ENCODE data around the gene AGBL2.

The AGBL2 gene

DNA sequence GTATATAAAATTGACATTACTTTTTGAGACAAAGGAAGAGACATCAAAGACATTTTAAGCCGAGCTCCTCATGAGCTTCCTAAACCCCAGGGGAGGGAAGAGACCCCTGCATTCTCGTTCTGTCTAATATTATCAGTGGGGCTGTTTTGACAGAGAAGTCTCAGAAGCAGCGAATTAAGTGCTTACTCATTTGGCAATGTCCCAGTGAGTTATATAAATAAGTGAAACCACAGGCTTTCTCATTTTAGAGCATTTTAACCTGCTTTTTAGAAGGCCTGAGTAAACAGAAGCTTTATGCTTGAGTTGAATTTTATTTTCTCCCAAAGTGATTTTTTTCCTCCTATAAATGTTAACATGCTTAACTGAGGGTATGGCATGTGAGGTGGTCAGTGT, 97.8 kb downstream of the AGBL2 start:
- no peak overlapping the region for H3K4me2 ChIP-seq (ENCODE audit: low read length)
- H3K4me3 ChIP-seq (ENCODE audit: low read depth, low read length, poor library complexity, severe bottlenecking): no peak overlapping the region
- no peaks in the 10 kb centered on the region for H3K4me1 ChIP-seq (ENCODE audit: insufficient read depth, low read length, severe bottlenecking)
- TF ChIP-seq EZH2 (IDR thresholded peaks at IDR 0.05; ENCODE audit: borderline replicate concordance, low read length): no peak
- TF ChIP-seq, protein P1, sequence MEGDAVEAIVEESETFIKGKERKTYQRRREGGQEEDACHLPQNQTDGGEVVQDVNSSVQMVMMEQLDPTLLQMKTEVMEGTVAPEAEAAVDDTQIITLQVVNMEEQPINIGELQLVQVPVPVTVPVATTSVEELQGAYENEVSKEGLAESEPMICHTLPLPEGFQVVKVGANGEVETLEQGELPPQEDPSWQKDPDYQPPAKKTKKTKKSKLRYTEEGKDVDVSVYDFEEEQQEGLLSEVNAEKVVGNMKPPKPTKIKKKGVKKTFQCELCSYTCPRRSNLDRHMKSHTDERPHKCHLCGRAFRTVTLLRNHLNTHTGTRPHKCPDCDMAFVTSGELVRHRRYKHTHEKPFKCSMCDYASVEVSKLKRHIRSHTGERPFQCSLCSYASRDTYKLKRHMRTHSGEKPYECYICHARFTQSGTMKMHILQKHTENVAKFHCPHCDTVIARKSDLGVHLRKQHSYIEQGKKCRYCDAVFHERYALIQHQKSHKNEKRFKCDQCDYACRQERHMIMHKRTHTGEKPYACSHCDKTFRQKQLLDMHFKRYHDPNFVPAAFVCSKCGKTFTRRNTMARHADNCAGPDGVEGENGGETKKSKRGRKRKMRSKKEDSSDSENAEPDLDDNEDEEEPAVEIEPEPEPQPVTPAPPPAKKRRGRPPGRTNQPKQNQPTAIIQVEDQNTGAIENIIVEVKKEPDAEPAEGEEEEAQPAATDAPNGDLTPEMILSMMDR (IDR thresholded peaks at IDR 0.05; ENCODE audit: low read length): no peak
- no peak overlapping the region for H3K27ac ChIP-seq (ENCODE audit: low read depth, low read length, poor library complexity, severe bottlenecking)
- no peaks in the 10 kb centered on the region for H3K79me2 ChIP-seq (ENCODE audit: insufficient read depth, low read length)
- H3K27me3 ChIP-seq (ENCODE audit: insufficient read depth, low read length): no peaks in the 10 kb centered on the region
- H3K9ac ChIP-seq (ENCODE audit: low read length): no peak overlapping the region
- no peaks in the 10 kb centered on the region for H3K9me2 ChIP-seq (ENCODE audit: low read depth, low read length)
- no peaks in the 10 kb centered on the region for H3K9me3 ChIP-seq (ENCODE audit: low read length)
- H4K20me1 ChIP-seq (ENCODE audit: insufficient read depth, low read length): no peaks in the 10 kb centered on the region
- H2AFZ ChIP-seq (ENCODE audit: low read length): no peak overlapping the region
- peaks cover 42% of the 10 kb centered on the region for H3K36me3 ChIP-seq (ENCODE audit: insufficient read depth, low read length)
- no peaks in the 10 kb centered on the region for H3F3A ChIP-seq (ENCODE audit: insufficient read depth, low read length)

DNA sequence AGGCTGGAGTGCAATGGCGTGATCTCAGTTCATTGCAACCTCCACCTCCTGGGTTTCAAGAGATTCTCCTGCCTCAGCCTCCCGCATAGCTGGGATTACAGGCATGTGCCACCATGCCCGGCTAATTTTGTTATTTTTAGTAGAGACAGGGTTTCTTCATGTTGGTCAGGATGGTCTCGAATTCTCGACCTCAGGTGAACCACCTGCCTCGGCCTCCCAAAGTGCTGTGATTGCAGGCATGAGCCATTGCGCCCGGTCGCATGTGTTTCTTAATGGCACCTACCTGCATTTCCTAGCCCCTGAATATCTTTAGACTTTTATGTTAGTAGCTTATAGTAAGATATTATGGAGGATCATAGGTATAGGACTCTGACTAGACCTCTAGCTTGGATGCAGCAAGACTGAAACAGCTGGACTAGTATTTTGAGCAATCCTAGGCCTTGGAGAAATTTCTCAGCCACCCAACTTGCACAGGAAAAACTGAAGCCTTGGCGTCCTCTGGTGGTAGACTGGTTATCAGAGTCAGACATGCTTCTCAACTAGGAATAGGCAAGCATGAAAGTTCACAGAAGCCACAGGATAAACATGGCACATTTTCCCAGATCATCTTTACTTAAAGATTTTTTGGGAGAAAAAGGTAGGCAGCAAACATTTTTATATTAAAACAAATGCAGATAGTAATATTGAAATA, 98.3 kb downstream of the AGBL2 start:
- no peak for TF ChIP-seq EZH2 (IDR thresholded peaks at IDR 0.05; ENCODE audit: borderline replicate concordance, low read length)
- TF ChIP-seq, protein P1 (IDR thresholded peaks at IDR 0.05; ENCODE audit: low read length): peak; percentile 76
- no peaks in the 10 kb centered on the region for H3K79me2 ChIP-seq (ENCODE audit: insufficient read depth, low read length)
- no peaks in the 10 kb centered on the region for H3K9me2 ChIP-seq (ENCODE audit: low read depth, low read length)
- no peak overlapping the region for H3K27ac ChIP-seq (ENCODE audit: low read depth, low read length, poor library complexity, severe bottlenecking)
- H3K9ac ChIP-seq (ENCODE audit: low read length): no peak overlapping the region
- H3K4me2 ChIP-seq (ENCODE audit: low read length): no peak overlapping the region
- H3K9me3 ChIP-seq (ENCODE audit: low read length): no peaks in the 10 kb centered on the region
- H3K27me3 ChIP-seq (ENCODE audit: insufficient read depth, low read length): no peaks in the 10 kb centered on the region
- peaks cover 37% of the 10 kb centered on the region for H3K36me3 ChIP-seq (ENCODE audit: insufficient read depth, low read length)
- no peak overlapping the region for H3K4me3 ChIP-seq (ENCODE audit: low read depth, low read length, poor library complexity, severe bottlenecking)
- no peaks in the 10 kb centered on the region for H4K20me1 ChIP-seq (ENCODE audit: insufficient read depth, low read length)
- no peaks in the 10 kb centered on the region for H3F3A ChIP-seq (ENCODE audit: insufficient read depth, low read length)
- H2AFZ ChIP-seq (ENCODE audit: low read length): no peak overlapping the region
- H3K4me1 ChIP-seq (ENCODE audit: insufficient read depth, low read length, severe bottlenecking): peaks cover 3% of the 10 kb centered on the region

DNA sequence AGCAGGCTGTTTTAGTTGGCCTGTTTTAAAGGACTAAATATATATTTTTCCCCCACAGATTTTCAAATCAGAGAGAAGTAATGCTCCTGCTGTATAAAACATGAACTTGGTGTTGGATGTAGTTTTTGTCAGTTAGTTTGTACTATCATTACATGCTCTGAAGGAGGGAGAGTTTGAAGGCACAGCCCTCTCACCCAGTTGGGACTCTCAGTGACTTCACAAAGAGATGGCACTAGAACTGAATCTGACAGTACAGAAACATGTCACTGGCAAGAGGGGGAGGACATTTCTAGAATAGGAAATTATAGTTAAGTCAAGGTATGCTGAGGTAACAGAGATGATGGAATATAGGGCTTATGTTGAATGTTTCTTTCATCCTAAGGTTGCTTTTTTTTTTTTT, 99.9 kb downstream of the AGBL2 start:
- Histone ChIP-seq H3K27me3 (ENCODE audit: insufficient read depth, low read length) (no peaks in the 10 kb centered on the region), H3K79me2 (ENCODE audit: insufficient read depth, low read length) (no peaks in the 10 kb centered on the region), H3K4me2 (ENCODE audit: low read length) (no peak overlapping the region), H3K4me1 (ENCODE audit: insufficient read depth, low read length, severe bottlenecking) (peaks cover 13% of the 10 kb centered on the region), H3K9ac (ENCODE audit: low read length) (no peak overlapping the region), H3K9me2 (ENCODE audit: low read depth, low read length) (no peaks in the 10 kb centered on the region), H3K36me3 (ENCODE audit: insufficient read depth, low read length) (peaks cover 20% of the 10 kb centered on the region), H3K4me3 (ENCODE audit: low read depth, low read length, poor library complexity, severe bottlenecking) (no peak overlapping the region), H4K20me1 (ENCODE audit: insufficient read depth, low read length) (no peaks in the 10 kb centered on the region), H3K9me3 (ENCODE audit: low read length) (no peaks in the 10 kb centered on the region), H2AFZ (ENCODE audit: low read length) (no peak overlapping the region), H3F3A (ENCODE audit: insufficient read depth, low read length) (no peaks in the 10 kb centered on the region), H3K27ac (ENCODE audit: low read depth, low read length, poor library complexity, severe bottlenecking) (no peak overlapping the region)
- TF ChIP-seq, protein P1 (IDR thresholded peaks at IDR 0.05; ENCODE audit: low read length): no peak
- no peak for TF ChIP-seq EZH2 (IDR thresholded peaks at IDR 0.05; ENCODE audit: borderline replicate concordance, low read length)

Data from OCI-LY1 (cell line).